H9 (cell line): Measurements from ENCODE around the gene POLK. TPM values are rescaled to one million over a fixed set of nuclear protein-coding genes. Genes with fewer than 3 reads are reported as not detected.

Experiments
- DNase-seq: peaks from one replicate; pipeline ENCODE4 v3.0.0-alpha.2; 2017
- H2AFZ ChIP-seq: one replicate; pipeline ENCODE4 v1.6.1; 2013; ENCODE audit warnings: mild to moderate bottlenecking, low read length, control low read depth, moderate library complexity
- H2AK5ac ChIP-seq: 2 replicates; pipeline ENCODE4 v1.6.1; 2013; ENCODE audit warnings: low read length, control low read depth, mixed read lengths; ENCODE audit not compliant: insufficient read length
- H2BK120ac ChIP-seq: one replicate; pipeline ENCODE4 v1.6.1; 2013; ENCODE audit warnings: low read depth, mild to moderate bottlenecking, low read length, control low read depth, inconsistent platforms; ENCODE audit not compliant: poor library complexity, severe bottlenecking
- H2BK12ac ChIP-seq: 2 replicates; pipeline ENCODE4 v1.6.1; 2013; ENCODE audit warnings: low read length, control low read depth, mixed read lengths, low read depth; ENCODE audit not compliant: insufficient read length
- H2BK15ac ChIP-seq: 2 replicates; pipeline ENCODE4 v1.6.1; 2013; ENCODE audit warnings: low read depth, low read length, control low read depth
- H2BK20ac ChIP-seq: one replicate; pipeline ENCODE4 v1.6.1; 2013; ENCODE audit warnings: low read depth, mild to moderate bottlenecking, low read length, control low read depth, inconsistent platforms; ENCODE audit not compliant: poor library complexity, severe bottlenecking
- H2BK5ac ChIP-seq: 2 replicates; pipeline ENCODE4 v1.6.1; 2013; ENCODE audit warnings: low read length, control low read depth, mixed read lengths; ENCODE audit not compliant: insufficient read length
- H3K14ac ChIP-seq: 2 replicates; pipeline ENCODE4 v1.6.1; 2013; ENCODE audit warnings: low read length, control low read depth; ENCODE audit not compliant: insufficient read depth
- H3K18ac ChIP-seq: 2 replicates; pipeline ENCODE4 v1.6.1; 2013; ENCODE audit warnings: low read depth, mild to moderate bottlenecking, mixed read lengths, low read length, control low read depth; ENCODE audit not compliant: insufficient read length
- H3K23ac ChIP-seq: 2 replicates; pipeline ENCODE4 v1.6.1; 2013; ENCODE audit warnings: low read length, control low read depth, mixed read lengths, low read depth; ENCODE audit not compliant: insufficient read length
- H3K23me2 ChIP-seq: 2 replicates; pipeline ENCODE4 v1.6.1; 2013; ENCODE audit warnings: low read depth, mild to moderate bottlenecking, mixed read lengths, low read length, control low read depth; ENCODE audit not compliant: insufficient read length, poor library complexity, severe bottlenecking
- H3K27ac ChIP-seq: 2 replicates; pipeline ENCODE4 v1.5.1; 2013; ENCODE audit warnings: low read length, control low read depth, mixed read lengths, low read depth; ENCODE audit not compliant: insufficient read length
- H3K27me3 ChIP-seq: 2 replicates; pipeline ENCODE4 v1.6.1; 2013; ENCODE audit warnings: low read length, control low read depth, inconsistent platforms; ENCODE audit not compliant: insufficient read depth
- H3K4ac ChIP-seq: 2 replicates; pipeline ENCODE4 v1.6.1; 2013; ENCODE audit warnings: low read depth, mild to moderate bottlenecking, control low read depth, inconsistent platforms, low read length, moderate library complexity
- H3K4me1 ChIP-seq: 2 replicates; pipeline ENCODE4 v1.6.1; 2013; ENCODE audit warnings: low read length, control low read depth, inconsistent platforms; ENCODE audit not compliant: insufficient read depth
- H3K4me2 ChIP-seq: 2 replicates; pipeline ENCODE4 v1.6.1; 2013; ENCODE audit warnings: low read length, control low read depth, mixed read lengths; ENCODE audit not compliant: insufficient read length, insufficient read depth
- H3K56ac ChIP-seq: 2 replicates; pipeline ENCODE4 v1.6.1; 2013; ENCODE audit warnings: low read depth, mild to moderate bottlenecking, mixed read lengths, low read length, control low read depth; ENCODE audit not compliant: insufficient read length
- H3K79me1 ChIP-seq: 2 replicates; pipeline ENCODE4 v1.6.1; 2013; ENCODE audit warnings: low read depth, mild to moderate bottlenecking, moderate library complexity, low read length, control low read depth, inconsistent platforms; ENCODE audit not compliant: insufficient read depth, poor library complexity, severe bottlenecking
- H3K79me2 ChIP-seq: 2 replicates; pipeline ENCODE4 v1.6.1; 2013; ENCODE audit warnings: low read length, control low read depth, inconsistent platforms; ENCODE audit not compliant: insufficient read depth
- H3K9ac ChIP-seq: 2 replicates; pipeline ENCODE4 v1.6.1; 2013; ENCODE audit warnings: low read length, control low read depth, mixed read lengths; ENCODE audit not compliant: insufficient read length; ENCODE audit errors: extremely low read depth
- H3K9me3 ChIP-seq: one replicate; pipeline ENCODE4 v1.6.1; 2013; ENCODE audit warnings: low read depth, low read length, inconsistent platforms; ENCODE audit not compliant: control insufficient read depth
- H3T11ph ChIP-seq: one replicate; pipeline ENCODE4 v1.6.1; 2013; ENCODE audit warnings: mild to moderate bottlenecking, low read length, control low read depth, inconsistent platforms
- H4K20me1 ChIP-seq: one replicate; pipeline ENCODE4 v1.6.1; 2013; ENCODE audit not compliant: control insufficient read depth, insufficient read length, insufficient read depth
- H4K5ac ChIP-seq: 2 replicates; pipeline ENCODE4 v1.6.1; 2013; ENCODE audit warnings: low read depth, mild to moderate bottlenecking, mixed read lengths, low read length, control low read depth; ENCODE audit not compliant: insufficient read length
- H4K8ac ChIP-seq: replicated peaks from 2 replicates; pipeline ENCODE4 v1.6.1; 2013; ENCODE audit warnings: low read length, control low read depth, mixed read lengths, low read depth; ENCODE audit not compliant: insufficient read length
- H4K91ac ChIP-seq: 2 replicates; pipeline ENCODE4 v1.6.1; 2013; ENCODE audit warnings: low read depth, mild to moderate bottlenecking, moderate library complexity, mixed read lengths, low read length, control low read depth; ENCODE audit not compliant: insufficient read length
- H3K27ac Mint-ChIP-seq, 3 experiments: 2 replicates in 2 of 3; 3 replicates in 1 of 3; pipeline ENCODE4 v1.8.0; 2020 to 2021; ENCODE audit warnings: mixed read lengths in 3 of 3, mild to moderate bottlenecking in 1 of 3, moderate library complexity in 1 of 3
- H3K27me3 Mint-ChIP-seq: 2 replicates; pipeline ENCODE4 v1.8.0; 2021; ENCODE audit warnings: low read depth, mild to moderate bottlenecking, moderate library complexity, mixed read lengths
- H3K36me3 Mint-ChIP-seq, 3 experiments: 2 replicates in 2 of 3; 3 replicates in 1 of 3; pipeline ENCODE4 v1.8.0; 2020 to 2021; ENCODE audit warnings: low read depth in 3 of 3, mixed read lengths in 3 of 3; ENCODE audit not compliant: insufficient read depth in 1 of 3
- H3K4me1 Mint-ChIP-seq, 2 experiments: 2 replicates each; pipeline ENCODE4 v1.8.0; 2020; ENCODE audit warnings: mixed read lengths in 2 of 2
- H3K4me3 Mint-ChIP-seq, 2 experiments: 2 replicates in 1 of 2; 3 replicates in 1 of 2; pipeline ENCODE4 v1.8.0; 2020 to 2021; ENCODE audit warnings: mild to moderate bottlenecking in 2 of 2, mixed read lengths in 2 of 2, moderate library complexity in 1 of 2
- H3K9me3 Mint-ChIP-seq, 2 experiments: 2 replicates in 1 of 2; 3 replicates in 1 of 2; pipeline ENCODE4 v1.8.0; 2020; ENCODE audit warnings: mild to moderate bottlenecking in 2 of 2, mixed read lengths in 2 of 2, moderate library complexity in 1 of 2
- CTCF ChIP-seq: fragments of 200-600 bp; sonication (generic); conservative IDR thresholded peaks from 3 replicates; pipeline ENCODE4 v1.8.0; 2021; ENCODE audit warnings: antibody characterized with exemption, mild to moderate bottlenecking
- total RNA-seq: library from RNA; stranded (reverse); gene quantifications from 2 replicates; pipeline ENCODE4 v1.2.1, GENCODE V29; 2021

POLK gene
- total RNA-seq, 1 experiment from 2014 or later: 7.6 TPM

- H3K4me1 Mint-ChIP-seq: peaks cover 17 to 28% of the 10 kb centered on the region in 2 experiments
- H3K27ac Mint-ChIP-seq: peak overlapping the region in 1 of 3 experiments; percentile 0; a peak in 1 of 7 replicates
- H2BK15ac ChIP-seq: no peak overlapping the region
- no peak overlapping the region for H3K4ac ChIP-seq
- no peak overlapping the region for H4K5ac ChIP-seq
- H3T11ph ChIP-seq: no peak overlapping the region
- H3K14ac ChIP-seq: no peak overlapping the region
- no peaks in the 10 kb centered on the region for H3K27me3 Mint-ChIP-seq
- no peak overlapping the region for H2AFZ ChIP-seq
- no peak for TF ChIP-seq CTCF
- no peak overlapping the region for H3K4me2 ChIP-seq
- H3K4me1 ChIP-seq: peaks cover 3% of the 10 kb centered on the region; the same call in 1 of the 2 replicates
- no peaks in the 10 kb centered on the region for H3K9me3 Mint-ChIP-seq
- peaks cover 0 to 6% (median 4%) of the 10 kb centered on the region in 3 experiments; a peak in 3 of 7 replicates for H3K36me3 Mint-ChIP-seq
- H3K56ac ChIP-seq: no peak overlapping the region
- no peak overlapping the region for H4K91ac ChIP-seq
- no peak overlapping the region for H3K9ac ChIP-seq
- no peak overlapping the region for H2AK5ac ChIP-seq
- H3K79me2 ChIP-seq: no peaks in the 10 kb centered on the region
- no peak for DNase-seq
- no peak overlapping the region for H3K4me3 Mint-ChIP-seq
- no peaks in the 10 kb centered on the region for H3K27me3 ChIP-seq
- H4K20me1 ChIP-seq: no peaks in the 10 kb centered on the region
- H3K9me3 ChIP-seq: no peaks in the 10 kb centered on the region
- no peak overlapping the region for H4K8ac ChIP-seq
- H3K18ac ChIP-seq: no peak overlapping the region
- H3K23me2 ChIP-seq: no peaks in the 10 kb centered on the region
- no peak overlapping the region for H3K23ac ChIP-seq
- no peak overlapping the region for H2BK12ac ChIP-seq
- no peak overlapping the region for H2BK120ac ChIP-seq
- H2BK5ac ChIP-seq: no peak overlapping the region
- no peak overlapping the region for H3K27ac ChIP-seq
- H3K79me1 ChIP-seq: no peaks in the 10 kb centered on the region
- no peak overlapping the region for H2BK20ac ChIP-seq
Measured at GRCh38 chr5:75603371-75603770, 91.7 kb downstream of the POLK start.
